ENCODE data around the gene ITM2B. TPM values are rescaled to one million over a fixed set of nuclear protein-coding genes. Genes with fewer than 3 reads are reported as not detected.

Gene ITM2B
- total and polyA plus RNA-seq, 10 of the 15 experiments (the other 5 are each of a cell fraction or from before 2014, with no cell fraction given): 2.5 to 18.1 (median 4.9) TPM

- no peaks in the 10 kb centered on the region for H3K9me3 ChIP-seq (replicated peaks; ENCODE audit: control insufficient read depth, insufficient read depth, low read length)
- SMC1A ChIA-PET (ENCODE audit: uncharacterized antibody, unreplicated experiment): interaction anchor here (1.4 to 2.9 kb wide), 2 partner anchors 10 to 288 kb away, joined by 3 to 15 read pairs; partner anchors contain the start of gene RB1
- H3K4me3 ChIP-seq: no peak overlapping the region
- CTCF ChIA-PET: interaction anchor here (0.9 to 1.2 kb wide), 2 partner anchors 17 to 287 kb away, joined by 3 read pairs; no protein-coding TSS in a partner anchor
- RAD21 ChIA-PET (ENCODE audit: unreplicated experiment): no interaction called here
- H4K20me1 ChIP-seq (ENCODE audit: control insufficient read depth, insufficient read depth): no peaks in the 10 kb centered on the region; the same call in 1 of the 2 replicates
- H2AFZ ChIP-seq (ENCODE audit: control insufficient read depth, low read depth, low read length): no peak overlapping the region
- BruUV-seq (replicated peaks): no TSS peak
- no peaks in the 10 kb centered on the region for H3K36me3 ChIP-seq (ENCODE audit: control insufficient read depth in 2 of 2, insufficient read depth in 2 of 2, low read length in 1 of 2)
- FAIRE-seq: no peak
- 31% methylated on average over 4 of the region's 4 CpGs for WGBS (ENCODE audit: insufficient coverage, insufficient replicate concordance, low lambda C conversion rate, missing lambda C conversion rate)
- no peak for TF ChIP-seq ZNF622 (IDR thresholded peaks at IDR 0.05)
- TF ChIP-seq JUNB (IDR thresholded peaks at IDR 0.05): no peak
- no peak for TF ChIP-seq ZNF384 (IDR thresholded peaks at IDR 0.05; ENCODE audit: borderline replicate concordance, low read depth, low read length)
- TF ChIP-seq BCLAF1 (IDR thresholded peaks at IDR 0.05): no peak
- TF ChIP-seq SP1 (IDR thresholded peaks at IDR 0.05; ENCODE audit: low read depth, low read length): no peak
- TF ChIP-seq CHD2 (IDR thresholded peaks at IDR 0.05; ENCODE audit: borderline replicate concordance, low read depth, low read length): no peak
- TF ChIP-seq YBX1 (IDR thresholded peaks at IDR 0.05): no peak
- no peak for TF ChIP-seq STAT1 (conservative IDR thresholded peaks at IDR 0.05)
- no peak for TF ChIP-seq CBX5 (IDR thresholded peaks at IDR 0.05; ENCODE audit: low read depth)
- no peak for TF ChIP-seq LARP7 (IDR thresholded peaks at IDR 0.05)
- no peak for TF ChIP-seq CBFB (IDR thresholded peaks at IDR 0.05; ENCODE audit: low read depth)
- no peak for TF ChIP-seq SMARCA5 (IDR thresholded peaks at IDR 0.05)
- no peak for TF ChIP-seq NFYA (IDR thresholded peaks at IDR 0.05; ENCODE audit: borderline replicate concordance, low read depth, low read length)
- no peak for TF ChIP-seq EED (IDR thresholded peaks at IDR 0.05; ENCODE audit: low read depth)
- no peak for TF ChIP-seq SREBF1 (IDR thresholded peaks at IDR 0.05; ENCODE audit: low read length)
- no peaks in the 10 kb centered on the region for H3K79me2 ChIP-seq (ENCODE audit: control insufficient read depth, insufficient read depth, low read length)
- no peak overlapping the region for H3K9ac ChIP-seq (ENCODE audit: control insufficient read depth, insufficient read depth, low read length)
- ATAC-seq: no peak
- in situ Hi-C loops (cut with MboI): no loop called here
- H3K4me1 ChIP-seq (ENCODE audit: control insufficient read depth, insufficient read depth, low read length): no peaks in the 10 kb centered on the region
- no peak for DNase-seq (ENCODE audit: low read depth, low spot score)
- H3K4me2 ChIP-seq (ENCODE audit: control insufficient read depth, insufficient read depth): no peak overlapping the region
- intact Hi-C loops (cut with micrococcal nuclease; ENCODE audit: unreplicated experiment): no loop called here
- H3K27me3 ChIP-seq (replicated peaks in 1 of 2; ENCODE audit: control insufficient read depth in 2 of 2, insufficient read depth in 2 of 2, low read length in 1 of 2): peaks cover 1 to 22% of the 10 kb centered on the region in 2 experiments; a peak in 3 of 4 replicates
- POLR2A ChIA-PET: no interaction called here
- no peak overlapping the region for H3K27ac ChIP-seq (ENCODE audit: control insufficient read depth, insufficient read depth)
Observed at GRCh38 chr13:48292650-48293049, 59.6 kb downstream of the ITM2B start.

All from GM12878 (cell line).